H1 (cell line): ENCODE results near the gene ST6GALNAC3. TPM values are rescaled to one million over a fixed set of nuclear protein-coding genes. Genes with fewer than 3 reads are reported as not detected.

Experiments
- BCL11A ChIP-seq, 2 experiments: IDR thresholded peaks; one replicate each; pipeline ENCODE4 v1.6.1; 2011; ENCODE audit warnings: low read depth in 2 of 2, low read length in 2 of 2, mild to moderate bottlenecking in 2 of 2
- CBX5 ChIP-seq: fragments of 300-800, 300-1000 bp; sonication (generic); IDR thresholded peaks from 2 replicates; pipeline ENCODE4 v1.7.1; 2016; ENCODE audit warnings: antibody characterized with exemption, low read length, low read depth
- CREB1 ChIP-seq: IDR thresholded peaks from 2 replicates; pipeline ENCODE4 v1.6.1; 2012; ENCODE audit warnings: inconsistent platforms
- CTCF ChIP-seq, 3 experiments: IDR thresholded peaks; 1 replicate in 2 of 3; 2 replicates in 1 of 3; pipeline versions ENCODE4 v1.5.1 to v1.6.1; 2011; ENCODE audit warnings: low read length in 3 of 3, mild to moderate bottlenecking in 3 of 3, inconsistent platforms in 2 of 3, low read depth in 1 of 3, moderate library complexity in 1 of 3; ENCODE audit not compliant: insufficient read depth in 1 of 3; ENCODE audit errors: control extremely low read depth in 1 of 3
- POU5F1 ChIP-seq: IDR thresholded peaks from 2 replicates; pipeline ENCODE4 v1.6.1; 2011; ENCODE audit warnings: low read depth, mild to moderate bottlenecking, low read length, moderate library complexity
- SIX5 ChIP-seq: IDR thresholded peaks from 2 replicates; pipeline ENCODE4 v1.6.1; 2011; ENCODE audit warnings: mild to moderate bottlenecking, low read depth, low read length
- polyA plus RNA-seq, 7 experiments: library from polyadenylated mRNA; depleted of rRNA in 3 of 7; stranded (reverse) in 5 of 7; unstranded in 2 of 7; fragments of >200 nt in 5 of 7; fragments of 200-250 nt in 2 of 7; gene quantifications; 1 replicate in 5 of 7; 2 replicates in 1 of 7; 4 replicates in 1 of 7; pipeline versions ENCODE4 v1.2.1 to v1.2.3, GENCODE V29; 2011 to 2013; ENCODE audit warnings: missing spikeins in 2 of 7, mixed read lengths in 2 of 7
- total RNA-seq: library from RNA; stranded (reverse); fragmentation: NEBNext Ultra II Directional; extraction: Animal tissue kit (Norgen Biotek cat#: 25700); gene quantifications from 2 replicates; pipeline ENCODE4 v1.2.1, GENCODE V29; 2021

ST6GALNAC3 gene
- total and polyA plus RNA-seq, 2 of the 8 experiments (the other 6 are each of a cell fraction or from before 2014, with no cell fraction given), result 4.9 to 19.0 TPM

GRCh38 chr1:76530953-76531352 lies 456.4 kb downstream of the ST6GALNAC3 start (continued):
- TF ChIP-seq BCL11A (IDR thresholded peaks at IDR 0.05; ENCODE audit: low read depth in 2 of 2, low read length in 2 of 2), result no peak
- TF ChIP-seq SIX5, result no peak
- TF ChIP-seq POU5F1, result no peak
- no peak for TF ChIP-seq CTCF (IDR thresholded peaks at IDR 0.05; ENCODE audit: control extremely low read depth in 1 of 3, insufficient read depth in 1 of 3, low read depth in 1 of 3, low read length in 3 of 3)
- no peak for TF ChIP-seq CREB1
- TF ChIP-seq CBX5, result no peak
